A549 (cell line): ENCODE measurements around the gene LY6G6C. TPM values are rescaled to one million over a fixed set of nuclear protein-coding genes. Genes with fewer than 3 reads are reported as not detected.

Experiments
- ATAC-seq, 2 experiments: fragments of 200-7000 bp in 1 of 2; fragments of >200 bp in 1 of 2; cut with Nextera tagmentation in 1 of 2; cut with Tn5 transposase in 1 of 2; 3 replicates each; pipeline versions ENCODE4 v1.8.0 to v1.9.1; 2018 to 2020; ENCODE audit warnings: mild to moderate bottlenecking in 1 of 2, moderate library complexity in 1 of 2
- CTCF ChIA-PET: fragments of 300-600 bp; sonication (Branson Sonifier 250); formaldehyde crosslinking; extraction: SDS; loops from one replicate; lab custom pipeline; 2021; ENCODE audit warnings: antibody characterized with exemption, inconsistent platforms; lab: Yijun Ruan, JAX
- POLR2A ChIA-PET: fragments of 350-600 bp; formaldehyde crosslinking; extraction: SDS; loops from one replicate; lab custom pipeline; 2021; ENCODE audit warnings: antibody characterized with exemption, inconsistent platforms; lab: Yijun Ruan, JAX
- DNase-seq, 2 experiments: peaks; one replicate each; pipeline versions ENCODE4 v3.0.0 to v3.0.0-alpha.2; 2011 to 2016; ENCODE audit warnings: low read depth in 1 of 2, low spot score in 1 of 2
- FAIRE-seq: peaks from 2 replicates; lab custom pipeline; 2011; peaks lifted over from hg19 to GRCh38; lab: Jason Lieb, UNC
- H3K27ac ChIP-seq, 2 experiments: fragments of >200 bp; sonication (Bioruptor Twin); formaldehyde crosslinking; 3 replicates each; pipeline ENCODE4 v1.5.1; 2016 to 2017
- H3K4me1 ChIP-seq: fragments of >200 bp; sonication (Bioruptor Twin); formaldehyde crosslinking; 3 replicates; pipeline ENCODE4 v1.6.1; 2016
- H3K4me2 ChIP-seq: fragments of >200 bp; sonication (Bioruptor Twin); formaldehyde crosslinking; 3 replicates; pipeline ENCODE4 v1.6.1; 2016
- H3K4me3 ChIP-seq: fragments of >200 bp; sonication (Bioruptor Twin); formaldehyde crosslinking; 3 replicates; pipeline ENCODE4 v1.5.1; 2016
- H3K9me3 ChIP-seq: fragments of >200 bp; sonication (Bioruptor Twin); formaldehyde crosslinking; 3 replicates; pipeline ENCODE4 v1.6.1; 2016
- CBX2 ChIP-seq: fragments of 200-600 bp; sonication (generic); IDR thresholded peaks from 2 replicates; pipeline ENCODE4 v1.6.1; 2016; ENCODE audit warnings: low read depth, mild to moderate bottlenecking, borderline replicate concordance
- FOXS1 ChIP-seq: fragments of 250-450 bp; sonication (Bioruptor Pico); IDR thresholded peaks from 2 replicates; pipeline ENCODE4 v1.5.0; 2020; ENCODE audit warnings: mild to moderate bottlenecking, moderate library complexity
- GATA3 ChIP-seq: IDR thresholded peaks from 2 replicates; pipeline ENCODE4 v1.6.1; 2012; ENCODE audit warnings: borderline replicate concordance
- HEYL ChIP-seq: fragments of 250-450 bp; sonication (Bioruptor Pico); IDR thresholded peaks from 2 replicates; pipeline ENCODE4 v1.8.0; 2021; ENCODE audit warnings: mild to moderate bottlenecking, moderate library complexity
- HOXA7 ChIP-seq: fragments of 250-450 bp; sonication (Bioruptor Pico); IDR thresholded peaks from 2 replicates; pipeline ENCODE4 v1.5.0; 2020; ENCODE audit warnings: mild to moderate bottlenecking, moderate library complexity
- HOXB5 ChIP-seq: fragments of 250-450 bp; sonication (Bioruptor Pico); IDR thresholded peaks from 2 replicates; pipeline ENCODE4 v1.5.0; 2020; ENCODE audit warnings: mild to moderate bottlenecking, moderate library complexity
- JUNB ChIP-seq: fragments of >200 bp; sonication (Bioruptor Twin); formaldehyde crosslinking; IDR thresholded peaks from 2 replicates; pipeline ENCODE4 v1.6.1; 2016
- KDM1A ChIP-seq: fragments of 200-600 bp; sonication (generic); IDR thresholded peaks from 2 replicates; pipeline ENCODE4 v1.6.1; 2016; ENCODE audit warnings: low read depth, mild to moderate bottlenecking
- MAZ ChIP-seq: fragments of 150-350 bp; IDR thresholded peaks from 2 replicates; pipeline ENCODE4 v1.6.1; 2014; ENCODE audit warnings: antibody characterized with exemption, low read depth, low read length, borderline replicate concordance
- NFE2L2 ChIP-seq: fragments of 150-350 bp; conservative IDR thresholded peaks from 2 replicates; pipeline ENCODE4 v1.6.1; 2014; ENCODE audit warnings: low read length
- PHF8 ChIP-seq: fragments of 200-600 bp; sonication (generic); IDR thresholded peaks from 2 replicates; pipeline ENCODE4 v1.6.1; 2016; ENCODE audit warnings: low read depth, mild to moderate bottlenecking, antibody characterized with exemption, moderate library complexity, borderline replicate concordance
- POLR2A ChIP-seq: IDR thresholded peaks from 2 replicates; pipeline ENCODE4 v1.6.1; 2012; ENCODE audit warnings: mild to moderate bottlenecking, low read length
- POLR2AphosphoS2 ChIP-seq: conservative IDR thresholded peaks from 2 replicates; pipeline ENCODE4 v1.6.1; 2012; ENCODE audit warnings: low read length, improper control_type of control experiment, inconsistent platforms
- ZC3H11A ChIP-seq: fragments of 450-650 bp; IDR thresholded peaks from 2 replicates; pipeline ENCODE4 v1.6.1; 2014; ENCODE audit warnings: antibody characterized with exemption, mild to moderate bottlenecking
- WGBS: methylation state at CpG from one replicate; pipeline ENCODE4 v1.1.6; 2017; ENCODE audit errors: missing lambda C conversion rate; 5-methylcytosine and 5-hydroxymethylcytosine counted together
- polyA plus RNA-seq, 4 experiments: library from polyadenylated mRNA; depleted of rRNA in 3 of 4; stranded (reverse); fragments of >200 nt; fragmentation: RNase III in 1 of 4; extraction: RNeasy Plus Mini Kit Qiagen cat#74134 plus additional on column Dnase treatment in 1 of 4; gene quantifications; 2 replicates in 3 of 4; 3 replicates in 1 of 4; pipeline ENCODE4 v1.2.3, GENCODE V29; 2011 to 2017
- TF ChIP-seq, protein P1 (sequence below): fragments of >200 bp; sonication (Bioruptor Twin); formaldehyde crosslinking; IDR thresholded peaks from 3 replicates; pipeline ENCODE4 v1.5.1; 2016
- TF ChIP-seq, protein P2 (sequence below): IDR thresholded peaks from 2 replicates; pipeline ENCODE4 v1.6.1; 2012; ENCODE audit warnings: low read depth, borderline replicate concordance
- TF ChIP-seq, protein P3 (sequence below): IDR thresholded peaks from 2 replicates; pipeline ENCODE4 v1.6.1; 2012

LY6G6C gene
- polyA plus RNA-seq, 2 of the 4 experiments (the other 2 are of a cell fraction), result 0.08 to 0.21 TPM

DNA sequence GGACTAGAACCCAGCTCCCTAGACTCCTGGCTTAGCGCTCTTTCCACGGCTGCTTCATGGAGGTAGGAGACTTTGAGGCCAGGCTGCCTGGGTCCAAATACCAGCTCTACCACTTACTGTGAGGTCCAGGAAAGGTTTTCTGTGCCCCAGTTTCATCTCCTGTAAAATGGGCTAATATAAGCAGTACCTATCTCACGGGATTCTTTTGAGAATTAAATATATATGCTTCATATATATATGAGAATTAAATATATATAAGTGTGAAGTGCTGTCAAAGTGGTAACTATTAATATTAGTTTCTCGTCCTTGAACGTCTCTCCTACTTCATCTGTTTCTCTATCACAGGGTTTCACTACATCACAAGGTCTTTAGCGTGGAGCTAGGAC is 30.5 kb downstream of the LY6G6C start:
- ChIA-PET CTCF (interaction anchor here (1.2 to 2.9 kb wide), 3 partner anchors 11 to 172 kb away, joined by 4 to 11 read pairs (median 4); partner anchors contain the start of genes LY6G5B, LY6G5C and NEU1), POLR2A (no interaction called here)
- no peaks in the 10 kb centered on the region for H3K9me3 ChIP-seq
- H3K4me2 ChIP-seq, result no peak overlapping the region
- no peak overlapping the region for H3K4me3 ChIP-seq
- no peak for TF ChIP-seq PHF8
- TF ChIP-seq GATA3, result no peak
- no peak for TF ChIP-seq NFE2L2
- TF ChIP-seq, protein P1, sequence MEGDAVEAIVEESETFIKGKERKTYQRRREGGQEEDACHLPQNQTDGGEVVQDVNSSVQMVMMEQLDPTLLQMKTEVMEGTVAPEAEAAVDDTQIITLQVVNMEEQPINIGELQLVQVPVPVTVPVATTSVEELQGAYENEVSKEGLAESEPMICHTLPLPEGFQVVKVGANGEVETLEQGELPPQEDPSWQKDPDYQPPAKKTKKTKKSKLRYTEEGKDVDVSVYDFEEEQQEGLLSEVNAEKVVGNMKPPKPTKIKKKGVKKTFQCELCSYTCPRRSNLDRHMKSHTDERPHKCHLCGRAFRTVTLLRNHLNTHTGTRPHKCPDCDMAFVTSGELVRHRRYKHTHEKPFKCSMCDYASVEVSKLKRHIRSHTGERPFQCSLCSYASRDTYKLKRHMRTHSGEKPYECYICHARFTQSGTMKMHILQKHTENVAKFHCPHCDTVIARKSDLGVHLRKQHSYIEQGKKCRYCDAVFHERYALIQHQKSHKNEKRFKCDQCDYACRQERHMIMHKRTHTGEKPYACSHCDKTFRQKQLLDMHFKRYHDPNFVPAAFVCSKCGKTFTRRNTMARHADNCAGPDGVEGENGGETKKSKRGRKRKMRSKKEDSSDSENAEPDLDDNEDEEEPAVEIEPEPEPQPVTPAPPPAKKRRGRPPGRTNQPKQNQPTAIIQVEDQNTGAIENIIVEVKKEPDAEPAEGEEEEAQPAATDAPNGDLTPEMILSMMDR, result no peak
- no peak for TF ChIP-seq MAZ
- TF ChIP-seq POLR2AphosphoS2, result no peak
- no peak for TF ChIP-seq KDM1A
- TF ChIP-seq CBX2, result no peak
- TF ChIP-seq POLR2A, result no peak
- no peak for TF ChIP-seq JUNB
- TF ChIP-seq HOXA7 (CRISPR knock-in tag), result no peak
- TF ChIP-seq, protein P2, sequence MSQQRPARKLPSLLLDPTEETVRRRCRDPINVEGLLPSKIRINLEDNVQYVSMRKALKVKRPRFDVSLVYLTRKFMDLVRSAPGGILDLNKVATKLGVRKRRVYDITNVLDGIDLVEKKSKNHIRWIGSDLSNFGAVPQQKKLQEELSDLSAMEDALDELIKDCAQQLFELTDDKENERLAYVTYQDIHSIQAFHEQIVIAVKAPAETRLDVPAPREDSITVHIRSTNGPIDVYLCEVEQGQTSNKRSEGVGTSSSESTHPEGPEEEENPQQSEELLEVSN, result no peak
- no peak for TF ChIP-seq ZC3H11A
- no peak for TF ChIP-seq HEYL (CRISPR knock-in tag)
- WGBS, result 84% methylated on average over 6 of the region's 6 CpGs
- FAIRE-seq, result no peak
- DNase-seq, result no peak
- no peak for ATAC-seq
- no peaks in the 10 kb centered on the region; the same call in 2 of the 3 replicates for H3K4me1 ChIP-seq
- H3K27ac ChIP-seq, result no peak overlapping the region

DNA sequence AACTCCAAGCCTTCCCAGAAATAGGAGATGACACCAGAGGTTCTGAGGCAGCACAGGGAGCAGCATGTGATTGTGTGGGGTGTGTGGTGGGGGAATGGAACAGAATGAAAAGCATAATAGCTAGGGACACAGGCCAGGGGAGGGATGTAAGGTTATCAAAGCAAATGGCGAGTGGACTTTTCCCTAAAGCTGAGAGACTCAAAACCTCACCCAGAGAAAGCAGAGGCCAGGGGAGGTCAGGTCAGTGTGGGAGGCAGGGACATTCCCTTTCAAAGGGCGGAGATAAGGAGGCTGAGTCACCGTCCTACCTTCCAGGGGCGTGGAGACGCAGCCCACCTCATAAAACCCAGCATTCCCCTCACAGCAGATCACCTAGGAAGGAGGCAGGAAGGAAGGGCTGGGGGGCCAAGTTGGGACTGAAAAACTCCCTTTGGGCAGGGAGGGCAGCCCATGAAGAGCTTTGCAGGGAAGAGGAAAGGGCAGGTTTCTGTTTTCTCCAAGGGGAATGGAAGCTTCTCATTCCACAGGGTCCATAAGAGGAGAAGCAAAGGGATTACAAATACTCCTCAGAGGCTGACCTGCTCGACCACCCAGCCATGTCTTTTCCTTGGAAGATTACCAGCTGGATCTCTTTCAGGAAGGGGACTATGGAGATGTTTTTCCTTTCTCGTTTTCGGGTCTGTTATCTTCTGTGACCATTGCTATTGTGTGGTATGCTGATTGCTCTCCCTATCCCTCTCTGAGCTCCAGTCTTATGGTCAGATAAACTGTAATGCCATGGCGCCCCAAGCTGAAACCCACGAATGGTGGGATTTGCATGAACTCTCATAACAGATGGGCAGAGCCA is 31.1 kb downstream of the LY6G6C start:
- no peak overlapping the region for H3K4me3 ChIP-seq
- TF ChIP-seq, protein P3, sequence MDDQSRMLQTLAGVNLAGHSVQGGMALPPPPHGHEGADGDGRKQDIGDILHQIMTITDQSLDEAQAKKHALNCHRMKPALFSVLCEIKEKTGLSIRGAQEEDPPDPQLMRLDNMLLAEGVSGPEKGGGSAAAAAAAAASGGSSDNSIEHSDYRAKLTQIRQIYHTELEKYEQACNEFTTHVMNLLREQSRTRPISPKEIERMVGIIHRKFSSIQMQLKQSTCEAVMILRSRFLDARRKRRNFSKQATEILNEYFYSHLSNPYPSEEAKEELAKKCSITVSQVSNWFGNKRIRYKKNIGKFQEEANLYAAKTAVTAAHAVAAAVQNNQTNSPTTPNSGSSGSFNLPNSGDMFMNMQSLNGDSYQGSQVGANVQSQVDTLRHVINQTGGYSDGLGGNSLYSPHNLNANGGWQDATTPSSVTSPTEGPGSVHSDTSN, result no peak
- no peak for TF ChIP-seq FOXS1 (CRISPR knock-in tag)
- no peak for TF ChIP-seq HOXB5 (CRISPR knock-in tag)
- no peaks in the 10 kb centered on the region for H3K9me3 ChIP-seq
- WGBS, result 59% methylated on average over 9 of the region's 10 CpGs
- no peaks in the 10 kb centered on the region; the same call in 2 of the 3 replicates for H3K4me1 ChIP-seq
- no peak for FAIRE-seq
- DNase-seq, result no peak
- ChIA-PET POLR2A (no interaction called here), CTCF (interaction anchor here (0.6 to 2.9 kb wide), 6 partner anchors 9 to 173 kb away, joined by 3 to 11 read pairs (median 4); partner anchors contain the start of genes LY6G5B, LY6G5C and NEU1)
- no peak overlapping the region for H3K27ac ChIP-seq
- ATAC-seq, result peak in 1 of 2 experiments; percentile 29; a peak in 2 of 6 replicates
- no peak overlapping the region for H3K4me2 ChIP-seq

DNA sequence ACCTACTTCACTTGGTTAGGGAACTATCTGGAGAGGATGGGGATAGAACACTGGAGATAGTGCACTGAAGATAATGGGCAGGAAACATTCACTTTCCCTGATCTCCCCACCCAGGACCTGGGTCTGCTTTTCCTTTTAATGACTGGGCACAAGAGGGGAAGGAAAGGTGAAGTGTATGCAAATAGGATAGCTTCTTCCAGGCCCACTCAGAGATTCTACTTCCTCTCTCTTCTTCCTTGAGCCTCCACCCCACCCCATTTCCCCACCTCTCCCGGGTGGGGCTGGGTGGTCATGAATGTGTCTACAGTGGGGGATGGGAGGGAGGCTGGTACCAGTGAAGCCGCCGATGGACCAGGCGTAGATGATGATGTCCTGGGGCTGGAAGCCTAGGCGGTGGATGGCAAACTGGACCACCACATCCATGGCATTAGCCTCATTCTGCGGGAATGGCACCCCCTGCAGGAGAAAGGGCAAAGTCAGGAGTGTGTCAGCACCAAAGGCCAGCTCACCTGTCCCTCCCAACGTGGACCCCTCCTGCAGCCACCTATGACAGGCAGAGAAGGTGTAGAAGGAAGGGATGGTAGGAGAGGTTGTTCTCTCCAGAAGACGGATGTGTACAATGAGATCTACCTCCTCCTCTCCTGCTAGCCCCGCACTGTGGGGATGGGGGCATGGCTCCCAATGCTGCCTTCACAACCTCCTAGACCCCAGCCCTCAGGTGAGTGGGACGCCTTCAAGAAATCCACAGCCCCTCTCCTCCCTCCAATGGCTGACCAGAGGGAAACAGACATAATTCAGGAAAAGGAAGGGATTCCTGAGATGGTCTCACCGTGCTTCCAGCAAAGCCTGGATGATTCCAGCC is 32.1 kb downstream of the LY6G6C start:
- 87% methylated on average over 9 of the region's 11 CpGs for WGBS
- no peaks in the 10 kb centered on the region; the same call in 2 of the 3 replicates for H3K4me1 ChIP-seq
- POLR2A ChIA-PET, result no interaction called here
- ATAC-seq, result peak in 1 of 2 experiments; percentile 70; a peak in 3 of 6 replicates
- no peak overlapping the region for H3K4me3 ChIP-seq
- no peak overlapping the region for H3K4me2 ChIP-seq
- no peak for DNase-seq
- TF ChIP-seq CBX2, result no peak
- TF ChIP-seq, protein P1, result peak; percentile 18; the same call in 1 of the 3 replicates
- TF ChIP-seq, all 56 proteins: peak for 1
- H3K27ac ChIP-seq, result no peak overlapping the region
- FAIRE-seq, result no peak
- CTCF ChIA-PET, result interaction anchor here (0.6 to 2.5 kb wide), 6 partner anchors 8 to 140 kb away, joined by 3 to 9 read pairs (median 4); partner anchors contain the start of genes ABHD16A, LY6G5B and LY6G5C
- no peaks in the 10 kb centered on the region for H3K9me3 ChIP-seq
